Tibial artery (tissue), 4 donors: ENCODE results near the gene FAM184B.
A peak's percentile ranks its signal among the peaks of the same experiment; 100 is the strongest.

Experiments used
- DNase-seq, 2 donors: peaks; one replicate each; pipeline ENCODE4 v3.0.0-alpha.2; 2019
- H3K27ac ChIP-seq, 2 donors: fragments of 200-600 bp; sonication (generic) in 1 of 2; 1 replicate in 1 of 2; 2 replicates in 1 of 2; pipeline ENCODE4 v1.5.1; 2018 to 2019; ENCODE audit warnings: mild to moderate bottlenecking in 1 of 2
- H3K27me3 ChIP-seq, 2 donors: fragments of 200-600 bp; sonication (generic) in 1 of 2; one replicate each; pipeline versions ENCODE4 v1.5.1 to v1.6.0; 2016 to 2019
- H3K36me3 ChIP-seq, 3 donors: fragments of 200-600 bp; sonication (generic) in 2 of 3; one replicate each; pipeline ENCODE4 v1.5.1; 2016 to 2019; ENCODE audit warnings: mild to moderate bottlenecking in 2 of 3
- H3K4me1 ChIP-seq, 4 donors: fragments of 200-600 bp; sonication (generic) in 2 of 4; 1 replicate in 3 of 4; 2 replicates in 1 of 4; pipeline ENCODE4 v1.5.1; 2016 to 2019
- H3K4me3 ChIP-seq, 2 donors: fragments of 200-600 bp; sonication (generic) in 1 of 2; 1 replicate in 1 of 2; 2 replicates in 1 of 2; pipeline ENCODE4 v1.5.1; 2018 to 2019; ENCODE audit warnings: mild to moderate bottlenecking in 2 of 2
- H3K9me3 ChIP-seq, 3 donors: fragments of 200-600 bp; sonication (generic) in 1 of 3; one replicate each; pipeline ENCODE4 v1.5.1; 2016 to 2019
- intact Hi-C: fragments of 100-400 bp; cut with DNase I; formaldehyde crosslinking; loops from one replicate; pipeline ENCODE4 v1.15.0; 2023; ENCODE audit warnings: low total_unique reads
- TF ChIP-seq, protein P1 (sequence below), 2 experiments: fragments of 200-600 bp in 1 of 2; fragments of 450-650 bp in 1 of 2; IDR thresholded peaks; one replicate each; pipeline ENCODE4 v1.5.1; 2017 to 2019; ENCODE audit warnings: antibody characterized with exemption in 2 of 2, mild to moderate bottlenecking in 1 of 2, moderate library complexity in 1 of 2

FAM184B gene

DNA sequence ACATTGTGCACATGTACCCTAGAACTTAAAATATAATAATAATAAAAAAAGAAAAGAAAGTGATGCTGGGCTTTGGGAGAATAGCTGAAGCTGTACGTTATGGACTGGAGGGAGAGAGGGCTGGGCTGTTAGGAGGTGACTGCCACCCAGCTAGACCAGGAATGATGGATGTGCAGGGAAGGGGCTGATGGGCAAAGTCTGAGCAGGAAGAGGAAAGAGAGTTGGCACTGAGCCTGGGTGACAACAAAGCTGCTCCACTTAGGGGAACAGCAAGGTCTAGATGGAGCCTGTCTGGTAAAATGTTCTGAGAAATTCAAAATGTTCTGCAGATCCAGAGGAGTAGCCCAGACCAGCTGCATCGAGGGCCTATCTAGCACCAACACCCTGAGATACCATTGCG lies 134.7 kb downstream of the FAM184B start:
- no peaks in the 10 kb centered on the region for H3K9me3 ChIP-seq
- no peak overlapping the region for H3K27ac ChIP-seq
- peaks cover 0 to 4% (median 0%) of the 10 kb centered on the region in 3 donors for H3K36me3 ChIP-seq
- H3K4me3 ChIP-seq, result no peak overlapping the region
- no peak for DNase-seq
- intact Hi-C loops, result no loop called here
- H3K27me3 ChIP-seq, result no peaks in the 10 kb centered on the region
- H3K4me1 ChIP-seq, result no peaks in the 10 kb centered on the region
- TF ChIP-seq, protein P1, sequence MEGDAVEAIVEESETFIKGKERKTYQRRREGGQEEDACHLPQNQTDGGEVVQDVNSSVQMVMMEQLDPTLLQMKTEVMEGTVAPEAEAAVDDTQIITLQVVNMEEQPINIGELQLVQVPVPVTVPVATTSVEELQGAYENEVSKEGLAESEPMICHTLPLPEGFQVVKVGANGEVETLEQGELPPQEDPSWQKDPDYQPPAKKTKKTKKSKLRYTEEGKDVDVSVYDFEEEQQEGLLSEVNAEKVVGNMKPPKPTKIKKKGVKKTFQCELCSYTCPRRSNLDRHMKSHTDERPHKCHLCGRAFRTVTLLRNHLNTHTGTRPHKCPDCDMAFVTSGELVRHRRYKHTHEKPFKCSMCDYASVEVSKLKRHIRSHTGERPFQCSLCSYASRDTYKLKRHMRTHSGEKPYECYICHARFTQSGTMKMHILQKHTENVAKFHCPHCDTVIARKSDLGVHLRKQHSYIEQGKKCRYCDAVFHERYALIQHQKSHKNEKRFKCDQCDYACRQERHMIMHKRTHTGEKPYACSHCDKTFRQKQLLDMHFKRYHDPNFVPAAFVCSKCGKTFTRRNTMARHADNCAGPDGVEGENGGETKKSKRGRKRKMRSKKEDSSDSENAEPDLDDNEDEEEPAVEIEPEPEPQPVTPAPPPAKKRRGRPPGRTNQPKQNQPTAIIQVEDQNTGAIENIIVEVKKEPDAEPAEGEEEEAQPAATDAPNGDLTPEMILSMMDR (IDR thresholded peaks at IDR 0.05), result no peak

DNA sequence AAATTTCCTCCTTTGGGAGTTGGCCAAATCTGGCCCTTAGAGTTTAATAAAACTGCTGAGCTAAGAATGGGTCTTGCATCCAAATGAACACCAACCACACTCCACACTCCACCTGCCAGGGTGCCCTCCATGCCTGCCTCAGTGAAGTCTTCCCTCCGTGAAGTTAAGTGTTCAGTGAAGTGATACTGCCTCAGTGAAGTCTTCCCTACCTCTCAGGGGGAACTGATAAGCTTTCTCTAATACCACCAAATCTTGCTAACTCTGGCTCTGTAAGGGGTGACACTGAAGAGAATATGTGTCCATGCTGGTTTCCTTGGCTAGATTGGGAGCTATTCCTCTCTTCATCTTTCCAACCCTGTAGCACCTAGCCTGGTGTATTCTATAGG lies 139.0 kb downstream of the FAM184B start:
- Histone ChIP-seq H3K27me3 (no peaks in the 10 kb centered on the region), H3K4me1 (no peaks in the 10 kb centered on the region), H3K4me3 (no peak overlapping the region), H3K36me3 (peaks cover 0 to 11% (median 0%) of the 10 kb centered on the region in 3 donors), H3K27ac (no peak overlapping the region), H3K9me3 (no peaks in the 10 kb centered on the region)
- no peak for DNase-seq
- TF ChIP-seq, protein P1 (IDR thresholded peaks at IDR 0.05), result no peak
- intact Hi-C loops, result no loop called here

DNA sequence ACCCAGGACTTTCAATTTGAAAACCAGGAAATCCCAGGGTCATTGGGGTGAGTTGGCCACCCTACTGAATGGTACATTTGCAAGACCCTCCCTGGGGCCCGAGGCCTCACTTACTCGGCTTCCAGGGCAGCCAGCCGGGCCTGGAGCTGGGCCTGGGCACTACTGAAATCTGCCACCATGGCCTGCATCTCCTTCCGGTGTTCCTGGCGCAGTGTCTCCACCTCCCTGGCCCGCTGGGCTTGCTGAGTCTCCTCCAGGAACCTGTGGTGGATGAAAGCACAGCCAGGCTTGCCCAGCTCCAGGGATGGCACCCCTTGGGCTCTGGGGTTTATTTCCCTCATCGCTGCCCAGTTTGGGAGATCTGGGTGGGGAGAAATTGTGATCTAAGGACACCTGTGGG lies 142.3 kb downstream of the FAM184B start:
- Histone ChIP-seq H3K4me3 (no peak overlapping the region), H3K36me3 (peaks cover 8 to 28% (median 10%) of the 10 kb centered on the region in 3 donors), H3K4me1 (no peaks in the 10 kb centered on the region), H3K9me3 (no peaks in the 10 kb centered on the region), H3K27ac (no peak overlapping the region), H3K27me3 (no peaks in the 10 kb centered on the region)
- intact Hi-C loops, result loop anchor here (5.0 kb wide), 1 partner anchor 92 kb away; no protein-coding TSS in a partner anchor
- TF ChIP-seq, protein P1 (IDR thresholded peaks at IDR 0.05), result no peak
- DNase-seq, result no peak

DNA sequence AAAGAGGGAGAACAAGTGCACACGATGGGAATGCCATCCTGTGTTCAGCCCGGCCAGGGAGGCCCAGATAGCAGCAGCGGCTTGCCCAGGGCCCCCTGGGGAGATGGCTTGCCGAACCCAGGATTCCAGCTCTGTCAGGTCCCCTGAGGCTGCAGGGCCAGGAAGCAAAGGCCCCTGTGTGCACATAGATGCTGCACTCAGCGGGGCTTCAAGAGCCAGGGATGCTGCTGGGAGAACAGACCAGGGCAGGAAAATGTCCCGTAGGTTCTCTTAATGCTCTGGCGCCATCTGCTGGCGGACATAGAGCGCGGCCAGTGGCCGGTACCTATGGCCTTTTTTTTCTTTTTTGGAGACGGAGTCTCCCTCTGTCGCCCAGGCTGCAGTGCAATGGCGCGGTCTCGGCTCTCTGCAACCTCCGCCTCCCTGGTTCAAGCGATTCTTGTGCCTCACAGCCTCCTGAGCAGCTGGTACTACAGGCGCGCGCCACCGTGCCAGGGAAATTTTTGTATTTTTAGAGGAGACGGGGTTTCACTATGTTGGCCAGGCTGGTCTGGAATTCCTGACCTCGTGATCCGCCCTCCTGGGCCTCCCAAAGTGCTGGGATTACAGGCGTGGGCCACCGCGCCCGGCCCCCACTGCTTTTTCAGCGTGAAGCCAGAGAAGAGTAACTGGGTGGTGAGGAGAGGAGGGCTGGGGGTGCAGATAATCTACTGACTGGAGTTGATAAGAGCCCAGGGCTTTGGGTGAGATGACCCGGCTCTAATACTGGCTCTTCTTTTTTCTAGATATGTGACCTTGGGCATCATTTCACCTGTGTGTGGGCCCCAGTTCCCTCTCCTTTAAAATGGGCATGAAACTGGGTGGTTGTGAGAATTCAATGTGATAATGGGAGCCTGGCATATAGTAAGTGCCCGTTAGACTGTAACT lies 144.5 kb downstream of the FAM184B start:
- Histone ChIP-seq H3K36me3 (peaks cover 23 to 44% (median 31%) of the 10 kb centered on the region in 3 donors), H3K9me3 (no peaks in the 10 kb centered on the region), H3K4me3 (no peak overlapping the region), H3K27ac (no peak overlapping the region), H3K27me3 (no peaks in the 10 kb centered on the region), H3K4me1 (no peaks in the 10 kb centered on the region)
- DNase-seq, result peak; percentile 68 to 74
- TF ChIP-seq, protein P1 (IDR thresholded peaks at IDR 0.05), result peak; percentile 67 to 91
- intact Hi-C loops, result loop anchor here (5.0 kb wide), 1 partner anchor 90 kb away; no protein-coding TSS in a partner anchor

DNA sequence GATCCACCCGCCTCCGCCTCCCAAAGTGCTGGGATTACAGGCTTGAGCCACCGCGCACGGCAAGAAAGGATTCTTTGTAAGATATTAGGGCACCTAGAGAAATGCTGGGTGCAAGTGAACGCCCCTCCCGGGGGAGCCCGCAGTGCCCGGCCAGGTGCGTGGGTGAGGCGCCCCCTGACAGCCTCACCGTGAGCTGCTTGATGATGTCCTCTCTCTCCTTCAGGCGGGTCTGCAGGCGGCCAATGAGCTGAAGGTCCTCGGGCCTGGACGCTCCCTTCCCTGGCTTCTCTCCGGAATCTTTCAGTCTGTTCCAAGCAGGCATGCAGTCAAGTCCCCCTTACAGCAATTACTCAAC lies 145.1 kb downstream of the FAM184B start:
- TF ChIP-seq, protein P1 (IDR thresholded peaks at IDR 0.05), result no peak
- intact Hi-C loops, result loop anchor here (5.0 kb wide), 1 partner anchor 89 kb away; no protein-coding TSS in a partner anchor
- no peaks in the 10 kb centered on the region for H3K9me3 ChIP-seq
- H3K36me3 ChIP-seq, result peaks cover 23 to 51% (median 37%) of the 10 kb centered on the region in 3 donors
- no peaks in the 10 kb centered on the region for H3K4me1 ChIP-seq
- peak in 1 of 2 donors; percentile 27 for DNase-seq
- H3K4me3 ChIP-seq, result no peak overlapping the region
- no peaks in the 10 kb centered on the region for H3K27me3 ChIP-seq
- no peak overlapping the region for H3K27ac ChIP-seq
